Measurements from ENCODE around the gene WDR70. TPM values are rescaled to one million over a fixed set of nuclear protein-coding genes. Genes with fewer than 3 reads are reported as not detected.
"Not testable (repeated sequence)": the region's sequence is repeated elsewhere in the genome, so short reads cannot be mapped to it uniquely, and the experiment has no call there.

Gene WDR70
- total and polyA plus RNA-seq, 2 donors (not counting 3 experiments of a cell fraction or from before 2014, with no cell fraction given): 6.7 to 37.3 TPM

GRCh38 chr5:37645707-37646106 is 266.6 kb downstream of the WDR70 start:
- DNase-seq (ENCODE audit: low read depth, low spot score) (no peak), FAIRE-seq (no peak)
- H3K36me3 ChIP-seq (ENCODE audit: control insufficient read depth in 2 of 2, extremely low read depth in 1 of 2, insufficient read depth in 2 of 2, low read length in 2 of 2): no peaks in the 10 kb centered on the region
- no peak overlapping the region for H3K4me3 ChIP-seq (replicated peaks in 1 of 3; ENCODE audit: insufficient read depth in 1 of 3, low read depth in 1 of 3, low read length in 3 of 3)
- no peak overlapping the region for H3K27ac ChIP-seq (ENCODE audit: insufficient read depth, low read depth, low read length)
- TF ChIP-seq POLR2AphosphoS5 (IDR thresholded peaks at IDR 0.05; ENCODE audit: insufficient read depth, low read depth, low read length): no peak
- TF ChIP-seq MAX (IDR thresholded peaks at IDR 0.05; ENCODE audit: insufficient read depth, insufficient read length): no peak
- no peak for TF ChIP-seq FOS (IDR thresholded peaks at IDR 0.05; ENCODE audit: borderline replicate concordance, insufficient read depth, low read length)
- TF ChIP-seq MYC (IDR thresholded peaks at IDR 0.05; ENCODE audit: low read depth, low read length): no peak
- no peak for TF ChIP-seq JUN (IDR thresholded peaks at IDR 0.05; ENCODE audit: borderline replicate concordance, insufficient read depth, insufficient read length, low read depth)
- no peak for TF ChIP-seq CTCF (IDR thresholded peaks at IDR 0.05; ENCODE audit: extremely low read depth in 1 of 2, insufficient read depth in 1 of 2, low read depth in 1 of 2, low read length in 2 of 2)
- no peak overlapping the region for H3K4me2 ChIP-seq (ENCODE audit: insufficient read depth, low read length)
- H3K79me2 ChIP-seq (ENCODE audit: control insufficient read depth, insufficient read depth, low read length): no peaks in the 10 kb centered on the region
- dilution Hi-C loops (cut with MboI; ENCODE audit: extremely low pct_ligation_motif_present, low sequenced_read_pairs): no loop called here
- POLR2A ChIA-PET: no interaction called here
- CTCF ChIA-PET: no interaction called here
- no peaks in the 10 kb centered on the region for H3K9me1 ChIP-seq (replicated peaks; ENCODE audit: control insufficient read depth, extremely low read depth, insufficient read depth, low read length)
- BruUV-seq (replicated peaks): no TSS peak
- no peaks in the 10 kb centered on the region for H3K4me1 ChIP-seq (ENCODE audit: control insufficient read depth, extremely low read depth, insufficient read depth, low read length)
- H3K27me3 ChIP-seq (ENCODE audit: control insufficient read depth in 2 of 2, insufficient read depth in 2 of 2, low read length in 2 of 2): no peaks in the 10 kb centered on the region
- no peak overlapping the region for H3K9ac ChIP-seq (replicated peaks; ENCODE audit: extremely low read depth, insufficient read depth, low read length)
- intact Hi-C loops (cut with micrococcal nuclease): no loop called here
- no peaks in the 10 kb centered on the region for H3K9me3 ChIP-seq (replicated peaks; ENCODE audit: control insufficient read depth, insufficient read depth, low read length)
- no peak overlapping the region for H2AFZ ChIP-seq (ENCODE audit: low read depth, low read length)
- no peaks in the 10 kb centered on the region for H4K20me1 ChIP-seq (replicated peaks; ENCODE audit: control insufficient read depth, extremely low read depth, insufficient read depth, low read length)

DNA sequence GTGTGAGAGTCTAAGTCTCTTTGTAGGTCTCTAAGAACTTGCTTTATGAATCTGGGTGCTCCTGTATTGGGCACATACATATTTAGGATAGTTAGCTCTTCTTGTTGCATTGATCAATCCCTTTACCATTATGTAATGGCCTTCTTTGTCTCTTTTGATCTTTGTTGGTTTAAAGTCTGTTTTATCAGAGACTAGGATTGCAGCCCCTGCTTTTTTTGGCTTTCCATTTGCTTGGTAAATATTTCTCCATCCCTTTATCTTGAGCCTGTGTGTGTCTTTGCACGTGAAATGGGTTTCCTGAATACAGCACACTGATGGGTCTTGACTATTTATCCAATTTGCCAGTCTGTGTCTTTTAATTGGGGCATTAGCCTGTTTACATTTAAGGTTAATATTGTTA is 275.4 kb downstream of the WDR70 start:
- H3K79me2 ChIP-seq (ENCODE audit: control insufficient read depth, insufficient read depth, low read length); DNase-seq (ENCODE audit: low read depth, low spot score); intact Hi-C loops (cut with micrococcal nuclease); H3K4me3 ChIP-seq (replicated peaks in 1 of 3; ENCODE audit: insufficient read depth in 1 of 3, low read depth in 1 of 3, low read length in 3 of 3); H4K20me1 ChIP-seq (replicated peaks; ENCODE audit: control insufficient read depth, extremely low read depth, insufficient read depth, low read length); H3K4me2 ChIP-seq (ENCODE audit: insufficient read depth, low read length); H3K9me1 ChIP-seq (replicated peaks; ENCODE audit: control insufficient read depth, extremely low read depth, insufficient read depth, low read length); dilution Hi-C loops (cut with MboI; ENCODE audit: extremely low pct_ligation_motif_present, low sequenced_read_pairs); H3K9me3 ChIP-seq (replicated peaks; ENCODE audit: control insufficient read depth, insufficient read depth, low read length); BruUV-seq (replicated peaks); POLR2A ChIA-PET; H3K27me3 ChIP-seq (ENCODE audit: control insufficient read depth in 2 of 2, insufficient read depth in 2 of 2, low read length in 2 of 2); FAIRE-seq; H2AFZ ChIP-seq (ENCODE audit: low read depth, low read length); H3K9ac ChIP-seq (replicated peaks; ENCODE audit: extremely low read depth, insufficient read depth, low read length); H3K27ac ChIP-seq (ENCODE audit: insufficient read depth, low read depth, low read length); H3K36me3 ChIP-seq (ENCODE audit: control insufficient read depth in 2 of 2, extremely low read depth in 1 of 2, insufficient read depth in 2 of 2, low read length in 2 of 2); H3K4me1 ChIP-seq (ENCODE audit: control insufficient read depth, extremely low read depth, insufficient read depth, low read length): not testable (repeated sequence)
- CTCF ChIA-PET: interaction anchor here (1.6 kb wide), 1 partner anchor 11 kb away, joined by 3 read pairs; no protein-coding TSS in a partner anchor
